NCI-H1694 treated with DMSO at 0.1 percent for 48 hours (cell line): Measurements from ENCODE around the gene ATE1.
"Not testable (repeated sequence)": the region's sequence is repeated elsewhere in the genome, so short reads cannot be mapped to it uniquely, and the experiment has no call there.

Experiments
- DNase-seq: peaks from one replicate; lab custom pipeline; 2025; lab: John Stamatoyannopoulos, UW

ATE1 gene

GRCh38 chr10:121831237-121831636, 96.6 kb downstream of the ATE1 start:
- DNase-seq, result no peak

- DNase-seq, result no peak
Measured at GRCh38 chr10:121830101-121830500, 97.7 kb downstream of the ATE1 start.

GRCh38 chr10:121828045-121828444, 99.8 kb downstream of the ATE1 start:
- DNase-seq, result no peak

- DNase-seq, result not testable (repeated sequence)
Measured at GRCh38 chr10:121826773-121827172, 101.1 kb downstream of the ATE1 start.

GRCh38 chr10:121823993-121824463, 103.8 kb downstream of the ATE1 start:
- no peak for DNase-seq

- no peak for DNase-seq
Measured at GRCh38 chr10:121822724-121823123, 105.1 kb downstream of the ATE1 start.

- DNase-seq, result no peak
Measured at GRCh38 chr10:121822180-121822579, 105.7 kb downstream of the ATE1 start.

- no peak for DNase-seq
Measured at GRCh38 chr10:121819049-121819448, 108.8 kb downstream of the ATE1 start.

- DNase-seq, result no peak
Measured at GRCh38 chr10:121818599-121818998, 109.2 kb downstream of the ATE1 start.

GRCh38 chr10:121816197-121816596, 111.6 kb downstream of the ATE1 start:
- no peak for DNase-seq

GRCh38 chr10:121813857-121814256, 114.0 kb downstream of the ATE1 start:
- no peak for DNase-seq

GRCh38 chr10:121813211-121813815, 114.5 kb downstream of the ATE1 start:
- DNase-seq, result no peak

GRCh38 chr10:121812031-121812430, 115.8 kb downstream of the ATE1 start:
- no peak for DNase-seq

- no peak for DNase-seq
Measured at GRCh38 chr10:121811386-121811785, 116.4 kb downstream of the ATE1 start.

- no peak for DNase-seq
Measured at GRCh38 chr10:121808835-121809234, 119.0 kb downstream of the ATE1 start.

- no peak for DNase-seq
Measured at GRCh38 chr10:121804460-121804859, 123.4 kb downstream of the ATE1 start.

GRCh38 chr10:121803611-121804010, 124.2 kb downstream of the ATE1 start:
- no peak for DNase-seq

- no peak for DNase-seq
Measured at GRCh38 chr10:121800831-121801230, 127.0 kb downstream of the ATE1 start.

- DNase-seq, result no peak
Measured at GRCh38 chr10:121800146-121800545, 127.7 kb downstream of the ATE1 start.

GRCh38 chr10:121797490-121797889, 130.3 kb downstream of the ATE1 start:
- no peak for DNase-seq

GRCh38 chr10:121796342-121796741, 131.5 kb downstream of the ATE1 start:
- no peak for DNase-seq

GRCh38 chr10:121792198-121792597, 135.6 kb downstream of the ATE1 start:
- DNase-seq, result no peak

- DNase-seq, result no peak
Measured at GRCh38 chr10:121791761-121792160, 136.1 kb downstream of the ATE1 start.

- no peak for DNase-seq
Measured at GRCh38 chr10:121788717-121789116, 139.1 kb downstream of the ATE1 start.
